HG03095 (cell line): ENCODE measurements around the gene SHC1.
A peak's percentile ranks its signal among the peaks of the same experiment; 100 is the strongest.

Source experiments
- ATAC-seq: cut with Tn5 transposase; IDR thresholded peaks from one replicate; pipeline ENCODE4 v1.9.1; 2021; ENCODE audit warnings: moderate library complexity; ENCODE audit not compliant: unreplicated experiment

SHC1 gene

DNA sequence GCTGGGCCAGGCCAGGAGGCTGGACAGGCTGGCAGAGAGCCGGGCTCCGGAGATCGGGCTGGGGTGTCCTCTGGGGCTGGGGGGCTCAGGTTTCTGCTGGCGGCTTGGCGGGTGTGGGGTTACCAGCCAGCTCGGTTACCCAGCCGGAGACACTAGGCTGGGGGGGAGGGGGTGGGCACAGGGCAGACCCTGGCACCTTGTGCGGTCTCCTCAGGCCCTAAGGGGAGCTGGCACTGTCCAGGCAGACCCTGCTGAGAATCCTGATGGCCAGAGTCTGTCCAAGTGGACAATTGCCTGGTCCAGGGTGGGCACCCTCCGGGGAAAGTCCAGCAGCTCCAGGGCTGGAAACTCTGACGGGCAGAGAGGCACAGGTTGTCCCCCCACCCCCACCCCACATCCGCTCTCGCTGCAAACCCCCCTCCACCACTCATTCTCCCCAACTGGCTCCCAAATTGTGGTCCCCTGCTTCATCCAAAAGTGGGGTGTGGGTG, 38.7 kb upstream of the SHC1 start:
- no peak for ATAC-seq

- no peak for ATAC-seq
These were observed 37.7 kb upstream of the SHC1 start for GRCh38 chr1:155008015-155008941.

DNA sequence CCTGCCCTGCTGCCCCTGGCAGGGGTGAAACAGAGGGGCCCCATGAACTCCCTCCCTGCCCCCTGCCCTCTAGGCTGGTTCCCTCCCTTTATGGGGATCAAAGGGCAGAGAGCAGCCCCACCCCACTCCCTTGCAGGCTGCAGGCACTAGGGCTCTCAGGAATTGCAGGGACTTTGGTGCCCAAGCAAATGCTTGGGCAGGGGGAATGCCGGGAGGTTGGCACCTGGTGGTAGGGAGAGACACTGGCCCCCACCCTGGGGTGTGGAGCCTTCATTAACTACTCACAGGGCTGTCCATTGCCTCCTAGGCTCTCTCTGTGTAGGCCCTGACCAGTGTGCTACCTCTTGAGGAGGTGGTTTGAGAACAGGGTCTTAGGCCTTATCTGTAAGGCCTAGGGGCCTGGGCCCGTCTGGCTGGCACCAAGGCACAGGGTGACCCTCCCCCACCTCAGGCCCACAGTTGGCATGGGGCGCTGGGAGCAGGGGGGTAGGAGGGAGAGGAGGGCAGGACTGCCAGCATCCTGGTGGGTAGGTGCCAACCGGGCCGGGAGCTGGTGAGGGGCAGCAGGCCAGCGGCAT, 36.8 kb upstream of the SHC1 start:
- ATAC-seq, result no peak

GRCh38 chr1:155006601-155007101, 36.1 kb upstream of the SHC1 start:
- no peak for ATAC-seq

GRCh38 chr1:155005076-155006011, 34.8 kb upstream of the SHC1 start:
- no peak for ATAC-seq

- no peak for ATAC-seq
These were observed 34.0 kb upstream of the SHC1 start for GRCh38 chr1:155004352-155005075.

- no peak for ATAC-seq
These were observed 33.3 kb upstream of the SHC1 start for GRCh38 chr1:155003766-155004351.

DNA sequence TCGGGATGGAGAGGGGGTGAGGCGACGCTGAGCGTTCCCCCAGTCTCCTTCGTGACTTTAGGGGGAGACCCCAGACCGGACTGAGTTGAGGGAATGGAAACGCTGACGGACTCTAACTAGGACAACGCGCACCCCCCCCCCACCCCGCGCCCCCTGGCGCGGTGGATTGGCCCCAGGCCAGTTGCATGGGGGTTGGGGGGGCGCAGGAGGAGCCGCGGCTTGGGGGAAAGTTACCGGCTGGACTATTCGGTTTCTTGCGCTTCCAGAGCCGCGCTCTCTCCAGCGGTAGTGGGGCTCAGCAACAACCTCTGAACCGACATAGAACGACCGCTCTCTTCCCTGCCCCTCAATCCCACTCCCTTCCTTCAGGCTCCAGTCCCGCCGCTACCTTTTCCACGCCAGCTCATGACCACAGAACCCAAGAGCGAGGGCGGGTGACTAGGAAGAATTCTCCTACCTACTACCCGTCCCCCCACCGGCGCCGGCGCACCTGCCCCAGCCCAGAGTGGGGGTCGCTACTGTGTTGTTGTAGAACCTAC, 32.7 kb upstream of the SHC1 start:
- ATAC-seq, result no peak

GRCh38 chr1:155002464-155003226, 32.1 kb upstream of the SHC1 start, which contains the start of gene ZBTB7B:
TSS of gene ZBTB7B (plus strand) at chr1:155002802. CDS start at chr1:155014661, 11,859 bp downstream.
- no peak for ATAC-seq

GRCh38 chr1:155001675-155002463, 31.3 kb upstream of the SHC1 start:
- peak; percentile 44 for ATAC-seq

DNA sequence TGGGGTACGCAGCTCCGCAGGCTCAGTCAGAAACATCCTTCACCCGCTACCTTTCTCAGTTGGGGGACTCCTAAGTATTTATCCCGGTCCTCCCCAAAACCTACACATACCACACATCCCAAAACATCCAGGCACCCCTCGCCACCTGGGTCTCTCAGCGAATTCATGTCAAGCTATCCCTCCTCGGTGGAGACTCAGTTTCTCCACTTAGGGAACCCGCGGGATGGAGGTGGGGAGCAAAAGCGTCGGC, 30.8 kb upstream of the SHC1 start:
- peak; percentile 5 for ATAC-seq

DNA sequence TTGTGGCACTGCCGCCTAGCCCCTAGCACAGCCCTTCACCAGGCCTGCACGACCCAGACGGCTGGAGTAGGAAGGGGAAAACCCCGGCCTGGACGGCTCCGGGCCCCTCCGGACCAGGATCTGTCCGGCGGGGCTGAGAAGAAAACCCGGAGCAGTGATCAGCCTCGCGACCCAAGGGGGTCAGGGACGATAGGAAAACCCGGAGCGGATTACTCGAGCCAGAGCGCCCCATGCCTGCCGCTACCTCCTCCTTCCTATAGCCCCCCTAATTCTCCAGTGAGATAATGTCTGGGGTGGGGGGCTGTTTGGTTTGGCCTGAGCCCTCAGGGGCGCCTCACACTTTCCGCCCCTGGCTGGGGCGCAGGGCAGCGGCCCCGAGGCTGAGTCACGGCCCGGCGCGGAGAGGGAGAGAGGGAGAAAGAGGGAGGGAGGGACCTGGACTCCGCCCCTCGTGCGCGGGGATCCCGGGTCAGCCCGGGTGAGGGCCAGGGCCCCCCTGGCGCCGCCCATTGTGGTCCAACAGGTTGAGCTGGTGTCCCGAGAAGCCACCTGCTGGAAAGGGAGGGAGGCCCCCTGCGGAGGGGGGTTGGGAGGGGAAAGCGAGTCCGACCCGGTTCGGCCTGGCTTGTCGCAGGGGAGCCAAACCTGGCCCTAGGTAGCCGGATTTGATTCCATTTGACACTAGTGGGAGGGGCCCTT, 30.3 kb upstream of the SHC1 start:
- peak; percentile 39 for ATAC-seq

DNA sequence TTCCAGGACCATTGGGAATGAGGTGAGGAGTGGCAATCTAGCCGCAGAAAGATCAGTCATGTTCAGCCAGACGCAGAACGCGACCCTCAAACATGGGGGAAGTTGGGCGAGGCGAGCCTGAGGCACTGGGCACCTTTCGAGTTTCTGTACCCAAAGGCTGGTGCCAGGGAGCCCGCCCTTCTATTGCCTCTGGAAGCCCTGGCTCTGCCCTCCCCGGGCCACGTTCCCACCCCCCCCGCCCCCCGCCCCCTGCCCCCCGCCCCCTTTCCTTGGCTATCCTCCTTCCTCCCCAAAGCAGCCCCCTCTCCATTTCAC, 29.8 kb upstream of the SHC1 start:
- no peak for ATAC-seq

DNA sequence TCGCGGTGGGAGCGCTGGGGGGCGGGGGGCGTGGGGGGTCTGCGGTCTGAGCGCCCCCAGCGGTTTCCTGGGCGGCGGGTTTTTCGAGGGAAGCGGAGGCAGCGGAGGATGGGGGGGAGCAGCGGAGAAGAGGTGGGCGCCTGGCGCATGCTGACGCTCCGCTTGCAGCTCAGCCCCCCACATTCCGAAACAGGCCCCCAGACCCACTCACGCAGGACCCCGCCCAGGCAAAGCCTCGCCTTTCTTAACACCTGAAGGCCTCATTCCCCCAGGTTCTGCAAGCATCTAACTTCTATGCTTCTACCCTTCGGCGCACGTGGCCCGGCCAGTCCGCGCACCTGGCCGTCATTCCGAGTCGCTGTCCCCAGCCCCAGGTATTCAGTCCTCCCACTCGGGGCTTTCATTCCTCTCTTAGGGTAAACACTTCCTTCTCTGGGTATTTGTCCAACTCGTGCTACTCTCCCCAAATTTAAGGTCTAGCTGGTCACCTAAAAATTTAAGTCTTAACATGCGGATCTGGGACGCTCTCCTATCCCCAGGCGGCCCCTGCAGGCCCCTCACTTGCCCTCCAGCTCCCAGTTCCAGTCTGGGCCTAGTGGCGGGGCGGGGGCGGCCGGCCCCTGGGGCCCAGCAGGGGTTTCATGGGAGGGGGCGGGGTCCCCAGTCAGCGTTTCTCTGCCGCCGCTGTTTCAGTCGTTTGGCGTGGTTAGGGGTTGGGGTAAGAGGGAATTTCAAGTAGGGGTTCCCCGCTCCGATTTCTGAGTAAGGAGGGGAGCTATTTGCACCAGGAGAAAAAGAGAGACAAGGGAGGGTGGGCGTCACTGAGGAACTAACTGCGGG, 29.2 kb upstream of the SHC1 start:
- no peak for ATAC-seq

GRCh38 chr1:154998818-154999570, 28.4 kb upstream of the SHC1 start:
- ATAC-seq, result no peak

GRCh38 chr1:154998201-154998780, 27.7 kb upstream of the SHC1 start:
- no peak for ATAC-seq
